A673 (cell line): ENCODE measurements around the gene EHMT1. TPM values are rescaled to one million over a fixed set of nuclear protein-coding genes. Genes with fewer than 3 reads are reported as not detected.
"Not testable (repeated sequence)": the region's sequence is repeated elsewhere in the genome, so short reads cannot be mapped to it uniquely, and the experiment has no call there.

Source experiments
- BruUV-seq: library from RNA; stranded (reverse); fragments of 400-500 nt; replicated peaks from 2 replicates; lab custom pipeline; 2021; lab: Mats Ljungman, UMichigan
- CTCF ChIA-PET: fragments of 300-600 bp; sonication (Branson Sonifier 250); formaldehyde crosslinking; loops from one replicate; lab custom pipeline; 2022; ENCODE audit warnings: antibody characterized with exemption; lab: Charles Lee
- POLR2A ChIA-PET: fragments of 300-600 bp; sonication (Branson Sonifier 250); formaldehyde crosslinking; loops from one replicate; lab custom pipeline; 2022; ENCODE audit warnings: antibody characterized with exemption; ENCODE audit not compliant: low non-redundant PET; lab: Charles Lee
- DNase-seq: peaks from one replicate; pipeline ENCODE4 v3.0.0-alpha.2; 2015; ENCODE audit warnings: low spot score
- H3K27ac ChIP-seq: fragments of 200-600 bp; sonication (generic); 2 replicates; pipeline ENCODE4 v1.5.1; 2016; ENCODE audit warnings: mixed run types, low read depth, mild to moderate bottlenecking, mixed read lengths, antibody characterized with exemption, low read length; ENCODE audit not compliant: poor library complexity, severe bottlenecking
- H3K27me3 ChIP-seq: fragments of 200-600 bp; sonication (generic); replicated peaks from 2 replicates; pipeline ENCODE4 v1.6.1; 2017; ENCODE audit warnings: mixed run types, low read depth, mild to moderate bottlenecking, mixed read lengths, antibody characterized with exemption, low read length; ENCODE audit not compliant: insufficient read depth, poor library complexity
- H3K36me3 ChIP-seq: fragments of 200-600 bp; sonication (generic); 2 replicates; pipeline ENCODE4 v1.6.1; 2016; ENCODE audit warnings: mixed run types, mild to moderate bottlenecking, mixed read lengths, antibody characterized with exemption, low read length; ENCODE audit not compliant: insufficient read depth, poor library complexity, severe bottlenecking
- H3K4me1 ChIP-seq: fragments of 200-600 bp; sonication (generic); 2 replicates; pipeline ENCODE4 v1.6.1; 2017; ENCODE audit warnings: mixed run types, mild to moderate bottlenecking, mixed read lengths, antibody characterized with exemption, low read length; ENCODE audit not compliant: insufficient read depth, poor library complexity, severe bottlenecking
- H3K4me3 ChIP-seq: fragments of 200-600 bp; sonication (generic); 2 replicates; pipeline ENCODE4 v1.5.1; 2016; ENCODE audit warnings: low read depth, mixed run types, mild to moderate bottlenecking, mixed read lengths, low read length; ENCODE audit not compliant: poor library complexity, severe bottlenecking
- H3K9me3 ChIP-seq: fragments of 200-600 bp; sonication (generic); 2 replicates; pipeline ENCODE4 v1.6.1; 2016; ENCODE audit warnings: mixed run types, low read depth, mild to moderate bottlenecking, mixed read lengths, antibody characterized with exemption, low read length; ENCODE audit not compliant: poor library complexity, severe bottlenecking
- CTCF ChIP-seq: fragments of 300-800, 200-600 bp; sonication (generic); conservative IDR thresholded peaks from 2 replicates; pipeline ENCODE4 v1.5.1; 2017; ENCODE audit warnings: low read depth, mild to moderate bottlenecking, antibody characterized with exemption, low read length, moderate library complexity, mixed read lengths
- EZH2 ChIP-seq: fragments of 200-600 bp; sonication (generic); IDR thresholded peaks from 2 replicates; pipeline ENCODE4 v1.6.1; 2017; ENCODE audit warnings: borderline replicate concordance, low read depth, mild to moderate bottlenecking, mixed read lengths, antibody characterized with exemption, low read length; ENCODE audit not compliant: poor library complexity, severe bottlenecking
- intact Hi-C: fragments of 100-400 bp; cut with micrococcal nuclease; formaldehyde crosslinking; loops from one replicate; pipeline ENCODE4 v1.10.0; 2022; ENCODE audit not compliant: unreplicated experiment
- total RNA-seq: library from RNA; stranded (reverse); gene quantifications from 2 replicates; pipeline ENCODE4 v1.2.3, GENCODE V29; 2021

The EHMT1 gene
- total RNA-seq, 1 experiment from 2014 or later: 115 TPM

GRCh38 chr9:137593176-137593575, 25.6 kb upstream of the EHMT1 start:
- H3K4me3 ChIP-seq: no peak overlapping the region
- no peak for TF ChIP-seq CTCF
- no peak for TF ChIP-seq EZH2
- intact Hi-C loops: no loop called here
- H3K27me3 ChIP-seq: no peaks in the 10 kb centered on the region
- peaks cover 7% of the 10 kb centered on the region for H3K4me1 ChIP-seq
- CTCF ChIA-PET: no interaction called here
- BruUV-seq: no TSS peak
- no peaks in the 10 kb centered on the region for H3K9me3 ChIP-seq
- peaks cover 5% of the 10 kb centered on the region for H3K36me3 ChIP-seq
- H3K27ac ChIP-seq: no peak overlapping the region
- POLR2A ChIA-PET: no interaction called here
- DNase-seq: no peak

- H3K27ac ChIP-seq, H3K27me3 ChIP-seq, H3K36me3 ChIP-seq, BruUV-seq, POLR2A ChIA-PET, DNase-seq, intact Hi-C loops, CTCF ChIA-PET, H3K9me3 ChIP-seq, H3K4me3 ChIP-seq, H3K4me1 ChIP-seq: not testable (repeated sequence)
These were observed 22.2 kb upstream of the EHMT1 start for GRCh38 chr9:137596577-137596976.

- no peaks in the 10 kb centered on the region for H3K9me3 ChIP-seq
- peaks cover 8% of the 10 kb centered on the region for H3K4me1 ChIP-seq
- ChIA-PET CTCF (no interaction called here), POLR2A (interaction anchor here (0.5 kb wide), 1 partner anchor 88 kb away, joined by 3 read pairs; no protein-coding TSS in a partner anchor)
- no TSS peak for BruUV-seq
- no peak overlapping the region for H3K27ac ChIP-seq
- no peaks in the 10 kb centered on the region for H3K27me3 ChIP-seq
- no peak overlapping the region for H3K4me3 ChIP-seq
- intact Hi-C loops: no loop called here
- no peak for TF ChIP-seq CTCF
- no peak for TF ChIP-seq EZH2
- DNase-seq: no peak
- no peaks in the 10 kb centered on the region for H3K36me3 ChIP-seq
These were observed 19.9 kb upstream of the EHMT1 start for GRCh38 chr9:137598943-137599342.

GRCh38 chr9:137602661-137603060, 16.1 kb upstream of the EHMT1 start:
- no peak overlapping the region for H3K4me3 ChIP-seq
- no peaks in the 10 kb centered on the region for H3K36me3 ChIP-seq
- no peaks in the 10 kb centered on the region for H3K9me3 ChIP-seq
- peak; percentile 59 for DNase-seq
- no peaks in the 10 kb centered on the region for H3K27me3 ChIP-seq
- BruUV-seq: no TSS peak
- CTCF ChIA-PET: no interaction called here
- H3K4me1 ChIP-seq: peaks cover 27% of the 10 kb centered on the region
- H3K27ac ChIP-seq: no peak overlapping the region
- no peak for TF ChIP-seq CTCF
- no peak for TF ChIP-seq EZH2
- intact Hi-C loops: no loop called here
- POLR2A ChIA-PET: no interaction called here
